Measurements from ENCODE around the gene MBD1.
"Not testable (repeated sequence)": the region's sequence is repeated elsewhere in the genome, so short reads cannot be mapped to it uniquely, and the experiment has no call there.

MBD1 gene

GRCh38 chr18:50293039-50293438 lies 11.7 kb upstream of the MBD1 start:
- DNase-seq (ENCODE audit: low read depth) = no peak

DNA sequence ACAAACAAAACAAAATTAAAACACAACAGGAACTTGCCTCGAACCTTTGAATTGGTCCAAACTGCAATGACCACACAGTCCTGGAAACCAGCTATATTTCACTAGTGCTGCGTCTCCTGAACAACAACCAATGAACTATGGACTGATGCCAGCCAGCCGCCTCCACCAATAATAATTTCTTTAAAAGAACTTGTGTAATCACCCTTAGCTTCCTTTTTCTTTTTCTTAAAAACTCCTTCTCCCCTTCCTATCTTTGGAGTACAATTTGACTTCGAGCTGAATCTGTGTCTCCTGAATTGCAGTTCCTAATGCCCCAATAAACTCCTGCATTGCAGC lies 7.8 kb upstream of the MBD1 start:
- DNase-seq (ENCODE audit: low read depth) = no peak

DNA sequence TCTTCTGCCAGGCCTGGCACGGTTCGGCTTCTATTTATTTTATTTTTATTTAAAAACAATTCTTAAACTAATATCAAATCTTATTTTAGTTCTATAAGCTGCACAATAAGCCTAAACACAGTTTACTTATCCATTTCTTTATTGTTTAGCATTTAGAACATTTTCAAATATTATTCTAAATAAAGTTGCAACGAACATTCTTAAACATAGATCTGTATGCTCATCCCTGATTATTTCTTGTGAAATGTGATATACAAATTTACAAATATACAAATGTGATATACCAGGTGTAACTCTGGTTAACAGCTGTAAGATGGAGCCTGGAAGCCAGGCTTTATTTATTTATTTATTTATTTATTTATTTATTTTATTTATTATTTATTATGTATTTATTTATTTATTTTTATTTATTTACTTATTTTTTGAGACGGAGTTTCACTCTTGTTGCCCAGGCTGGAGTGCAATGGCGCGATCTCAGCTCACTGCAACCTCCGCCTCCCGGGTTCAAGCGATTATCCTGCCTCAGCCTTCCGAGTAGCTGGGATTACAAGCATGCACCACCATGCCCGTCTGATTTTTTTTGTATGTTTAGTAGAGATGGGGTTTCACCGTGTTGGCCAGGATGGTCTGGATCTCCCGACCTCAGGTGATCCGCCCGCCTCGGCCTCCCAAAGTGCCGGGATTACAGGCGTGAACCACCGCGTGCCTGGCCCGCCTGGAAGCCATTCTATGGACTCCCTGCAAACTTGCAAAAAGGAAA lies 7.2 kb upstream of the MBD1 start:
- DNase-seq (ENCODE audit: low read depth) = not testable (repeated sequence)

DNA sequence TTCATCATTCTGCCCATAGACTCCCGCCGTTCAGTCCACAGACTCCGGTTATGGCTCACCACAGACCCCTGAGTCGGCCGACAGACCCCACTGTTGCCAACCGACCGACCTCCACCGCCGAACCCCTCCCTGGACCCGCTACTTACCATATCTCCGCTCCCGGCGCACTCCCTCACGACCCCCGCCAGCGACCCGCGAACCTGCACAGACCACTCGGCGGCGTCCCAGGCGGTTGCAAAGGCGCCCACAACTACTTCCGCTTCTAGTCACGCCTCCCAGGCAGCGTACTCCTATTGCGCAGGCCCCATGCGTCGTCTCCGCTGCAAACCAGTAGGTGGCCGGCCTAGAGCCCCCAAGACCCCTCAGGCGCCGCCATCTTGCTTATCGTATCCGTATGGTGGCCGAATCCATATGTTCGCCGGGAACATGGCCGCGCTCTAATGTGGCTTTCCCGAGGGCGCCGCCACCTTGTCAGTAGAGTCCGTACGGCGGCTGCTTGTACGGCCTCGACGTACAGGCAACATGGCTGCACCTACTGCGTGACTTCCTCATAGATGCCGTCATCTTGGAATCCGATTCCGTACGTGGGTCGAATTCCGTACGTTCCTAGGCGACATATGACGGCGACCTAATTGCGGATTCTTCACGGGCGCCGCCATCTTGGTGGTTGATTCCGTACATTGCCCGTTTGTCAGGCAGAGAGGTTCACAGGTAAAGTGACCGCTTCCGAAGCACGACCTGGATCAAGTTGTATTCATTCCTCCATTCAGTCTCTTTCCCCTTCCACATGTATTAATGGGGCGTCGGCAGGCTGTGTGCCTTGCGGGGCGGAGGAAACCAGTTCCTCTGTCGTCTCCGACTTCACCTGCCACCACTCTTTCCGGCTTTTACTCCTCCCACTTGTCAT lies 6.4 kb upstream of the MBD1 start, which contains the start of gene CXXC1:
Gene CXXC1 (minus strand): TSS at position 252 of the 907 bp plus-strand sequence. CDS start 103 bp downstream, at position 149.
- DNase-seq (ENCODE audit: low read depth) = peak; percentile 95

DNA sequence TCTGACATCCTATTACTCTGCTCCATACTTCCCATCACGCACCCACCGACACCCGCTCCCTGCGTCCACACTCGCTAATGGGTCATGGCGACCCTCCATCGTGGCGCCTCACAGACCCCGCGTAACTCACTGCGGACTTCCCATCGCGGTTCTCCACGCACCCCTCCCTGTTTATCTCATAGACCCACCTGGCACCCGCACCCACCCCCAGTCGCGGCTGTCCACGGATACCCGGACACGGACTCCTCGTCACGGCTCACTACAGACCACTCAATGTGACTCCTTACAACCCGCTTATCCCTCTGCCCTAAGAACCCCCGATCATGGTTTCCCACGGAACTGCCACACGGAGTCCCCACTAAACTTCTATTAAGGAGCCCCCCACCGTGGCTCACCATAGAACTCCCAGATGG lies 5.7 kb upstream of the MBD1 start:
- DNase-seq (ENCODE audit: low read depth) = no peak

DNA sequence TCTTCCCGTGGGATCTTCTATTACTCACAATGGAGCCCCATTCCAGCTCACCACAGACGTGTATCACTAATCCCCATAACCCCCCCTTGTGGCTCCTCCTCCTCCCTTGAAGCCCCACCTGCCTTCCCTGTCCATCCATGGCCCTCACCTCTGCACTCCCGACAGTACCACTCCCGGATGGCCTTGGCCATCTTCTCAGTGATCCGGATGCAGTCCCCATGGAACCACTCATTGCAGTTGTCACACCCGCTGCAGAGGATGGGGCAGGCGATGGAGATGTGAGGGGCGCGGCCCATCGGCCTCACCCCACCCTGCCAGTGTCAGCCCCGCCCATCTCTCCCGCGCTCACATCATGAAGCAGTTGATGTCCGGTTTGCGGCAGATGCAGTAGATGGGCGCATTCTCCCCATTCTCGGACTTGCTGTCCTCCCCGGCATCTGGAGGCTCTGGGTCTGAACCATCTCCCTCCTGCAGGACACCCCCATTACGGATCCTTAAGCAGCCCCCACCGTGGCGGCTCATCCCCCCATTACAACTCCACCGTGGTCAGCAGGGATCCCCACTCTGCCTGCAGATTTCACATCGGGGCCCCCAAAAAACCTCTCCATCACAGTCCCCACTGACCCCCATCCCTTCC lies 5.2 kb upstream of the MBD1 start:
- no peak for DNase-seq (ENCODE audit: low read depth)

DNA sequence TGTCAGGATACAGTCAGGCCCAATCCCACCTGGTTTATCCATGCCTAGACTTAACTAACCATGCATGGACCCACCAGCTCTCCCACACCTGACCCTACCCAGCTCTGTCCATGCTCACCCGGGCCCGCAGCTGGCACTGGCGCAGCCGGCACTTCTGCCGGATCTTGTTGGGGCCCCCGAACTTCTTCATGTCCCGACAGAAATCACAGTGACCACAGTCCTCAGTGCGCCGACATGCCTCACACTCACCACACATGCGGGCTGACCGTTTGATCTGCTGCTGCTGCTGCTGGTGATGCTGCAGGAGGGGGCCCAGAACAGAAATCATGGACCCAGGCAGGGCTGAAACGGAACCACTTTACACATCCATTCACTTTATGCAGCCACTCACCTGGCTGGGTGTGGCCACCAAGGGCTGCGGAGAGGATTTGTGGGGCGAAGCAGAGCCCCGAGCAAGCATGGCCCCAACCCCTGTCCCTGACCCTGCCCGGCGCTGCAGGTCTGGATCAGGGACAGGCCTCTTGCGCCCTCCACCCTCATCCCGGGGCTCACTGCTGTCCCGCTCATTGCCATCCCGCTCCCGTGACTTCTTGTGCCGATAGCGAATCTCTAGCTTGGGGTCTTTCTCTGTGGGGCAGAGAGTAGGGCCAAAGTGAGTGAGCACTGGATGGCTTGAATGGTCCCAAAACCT lies 4.5 kb upstream of the MBD1 start:
- DNase-seq (ENCODE audit: low read depth) = no peak

GRCh38 chr18:50285071-50285470 lies 3.7 kb upstream of the MBD1 start:
- DNase-seq (ENCODE audit: low read depth) = no peak

DNA sequence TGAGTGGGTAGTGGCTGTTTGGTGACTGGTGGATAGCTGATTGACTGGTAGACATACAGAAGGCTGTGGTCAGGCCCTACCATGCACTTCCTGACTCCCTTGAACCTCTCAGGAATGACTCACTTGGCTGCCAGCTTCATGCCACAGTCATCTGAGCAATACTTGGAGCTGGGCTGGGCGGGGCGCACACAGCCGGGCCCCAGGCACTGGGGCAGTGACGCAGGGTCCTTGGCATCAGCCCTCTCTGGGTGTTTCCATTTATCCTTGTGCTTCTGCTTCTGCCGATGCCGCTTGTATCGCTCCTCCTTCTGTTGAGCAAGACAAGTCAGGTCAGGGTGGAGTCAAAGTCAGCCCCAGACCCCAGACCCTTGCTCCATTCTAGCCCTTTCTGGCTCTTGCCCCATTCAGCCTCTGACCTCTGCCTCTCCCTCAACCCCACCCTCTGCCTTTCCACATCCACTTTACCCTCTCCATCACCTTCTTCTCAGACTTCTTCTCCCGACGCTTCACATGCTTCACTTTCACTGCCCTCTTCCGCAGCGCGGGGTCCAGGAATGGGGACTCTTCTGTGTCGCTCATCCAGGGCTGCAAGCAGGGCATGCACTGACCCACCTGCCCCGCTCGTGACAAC lies 3.0 kb upstream of the MBD1 start:
- no peak for DNase-seq (ENCODE audit: low read depth)

GRCh38 chr18:50283469-50284209 lies 2.3 kb upstream of the MBD1 start:
- DNase-seq (ENCODE audit: low read depth) = no peak

- no peak for DNase-seq (ENCODE audit: low read depth)
Measured at GRCh38 chr18:50282521-50283335, 1.4 kb upstream of the MBD1 start.

- no peak for DNase-seq (ENCODE audit: low read depth)
Measured at GRCh38 chr18:50281972-50282520, 723 bp upstream of the MBD1 start.

GRCh38 chr18:50280707-50281294 lies 522 bp downstream of the MBD1 start:
- no peak for DNase-seq (ENCODE audit: low read depth)

GRCh38 chr18:50279752-50280151 lies 1.6 kb downstream of the MBD1 start:
- no peak for DNase-seq (ENCODE audit: low read depth)

GRCh38 chr18:50277942-50278341 lies 3.4 kb downstream of the MBD1 start:
- no peak for DNase-seq (ENCODE audit: low read depth)

- DNase-seq (ENCODE audit: low read depth) = no peak
Measured at GRCh38 chr18:50276452-50276851, 4.9 kb downstream of the MBD1 start.

DNA sequence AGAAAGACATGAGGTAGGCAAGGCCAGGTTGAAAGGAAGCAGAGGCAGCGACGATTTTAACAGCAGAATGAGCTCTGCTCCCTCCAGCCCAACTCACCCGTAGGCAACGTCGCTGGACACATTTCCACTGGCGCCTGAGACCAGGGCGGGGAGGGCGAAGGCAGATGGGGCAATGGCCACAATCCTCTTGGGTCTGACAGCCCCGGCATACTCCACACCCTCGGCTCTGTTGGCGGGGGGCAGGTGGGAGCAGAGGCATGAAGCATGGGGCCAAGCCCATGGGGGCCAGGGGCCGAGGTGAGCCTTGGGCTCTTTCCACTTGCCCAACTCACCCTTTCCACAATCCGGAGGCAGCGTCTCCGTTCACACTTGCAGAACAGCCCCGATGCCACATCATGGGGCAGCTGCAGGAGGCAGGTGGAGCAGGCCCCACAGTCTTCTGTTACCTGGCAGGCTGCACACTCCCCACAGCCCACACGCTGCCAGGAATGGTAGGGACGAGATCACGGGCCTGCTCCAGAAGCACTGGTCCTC lies 5.8 kb downstream of the MBD1 start:
- no peak for DNase-seq (ENCODE audit: low read depth)

DNA sequence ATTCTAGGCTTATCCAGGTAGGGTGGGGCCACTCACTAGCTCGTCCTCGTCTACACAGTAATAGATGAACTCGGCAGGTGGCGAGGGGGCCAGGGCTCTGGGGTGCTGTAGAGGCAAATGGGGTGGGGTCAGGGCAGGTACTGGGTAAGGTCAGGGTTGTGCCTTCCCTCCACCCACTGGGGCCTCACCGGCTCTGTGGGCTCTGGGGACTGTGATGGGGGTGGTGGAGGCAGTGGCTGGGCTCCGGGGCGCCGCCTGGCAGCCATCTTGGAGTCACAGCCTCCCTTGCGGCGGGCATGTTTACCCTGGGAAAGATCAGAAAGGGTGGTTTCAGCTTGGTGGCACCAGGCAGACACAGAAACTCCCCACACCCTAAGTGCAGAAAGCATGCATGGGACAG lies 6.4 kb downstream of the MBD1 start:
- DNase-seq (ENCODE audit: low read depth) = no peak

DNA sequence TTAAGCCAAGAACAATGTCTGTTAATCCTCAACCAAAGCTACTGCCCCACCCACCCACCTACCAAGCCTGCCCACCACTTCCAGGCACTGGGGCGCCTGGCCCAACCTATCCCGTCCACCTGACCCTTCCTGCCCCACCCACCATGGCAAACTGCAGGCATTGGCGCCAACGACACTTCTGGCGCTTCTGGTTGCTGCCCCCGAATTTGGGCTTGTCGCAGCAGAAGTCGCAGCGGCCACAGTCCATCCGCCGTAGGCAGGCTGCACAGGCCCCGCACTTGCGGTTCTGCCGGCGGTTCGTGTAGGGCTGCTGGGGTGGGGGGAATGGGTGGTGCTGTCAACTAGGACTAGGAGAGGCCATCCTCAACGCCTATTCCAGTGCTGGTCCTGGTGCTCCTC lies 7.3 kb downstream of the MBD1 start:
- no peak for DNase-seq (ENCODE audit: low read depth)
